Measurements from ENCODE around the gene SLIT3. TPM values are rescaled to one million over a fixed set of nuclear protein-coding genes. Genes with fewer than 3 reads are reported as not detected.

The SLIT3 gene
- total RNA-seq, 2 experiments from 2014 or later = not detected

GRCh38 chr5:169272731-169273427, 28.1 kb downstream of the SLIT3 start:
- H3K27ac Mint-ChIP-seq = no peak overlapping the region
- H3K36me3 Mint-ChIP-seq (ENCODE audit: low read depth) = no peaks in the 10 kb centered on the region
- H3K27me3 Mint-ChIP-seq = no peaks in the 10 kb centered on the region
- H3K4me3 Mint-ChIP-seq = no peak overlapping the region
- H3K4me1 Mint-ChIP-seq = no peaks in the 10 kb centered on the region
- no peaks in the 10 kb centered on the region for H3K9me3 Mint-ChIP-seq
- CTCF ChIA-PET = no interaction called here
- POLR2A ChIA-PET = no interaction called here
- DNase-seq = no peak

DNA sequence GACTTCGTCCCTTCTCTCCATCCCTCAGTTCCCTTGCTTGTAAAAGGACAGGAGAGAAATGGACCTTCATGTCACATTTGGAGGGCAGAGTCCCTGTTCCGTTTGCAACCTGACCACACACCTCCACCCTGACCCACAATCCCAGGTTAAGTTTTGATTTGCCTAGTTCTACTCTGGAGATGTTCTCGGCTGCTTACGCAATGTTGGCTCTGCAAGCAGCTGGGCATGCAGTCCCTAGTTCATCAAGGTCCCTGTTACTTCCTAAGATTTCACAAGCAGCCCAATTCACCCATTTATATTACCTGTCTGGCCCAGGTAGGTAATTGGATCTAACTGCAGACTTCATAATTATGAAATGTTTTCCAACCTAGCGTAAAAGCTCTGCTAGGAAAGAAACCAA, 28.8 kb downstream of the SLIT3 start:
- ChIA-PET POLR2A (no interaction called here), CTCF (no interaction called here)
- Mint-ChIP-seq H3K4me3 (no peak overlapping the region), H3K4me1 (no peaks in the 10 kb centered on the region), H3K36me3 (ENCODE audit: low read depth) (no peaks in the 10 kb centered on the region), H3K27ac (no peak overlapping the region), H3K27me3 (no peaks in the 10 kb centered on the region), H3K9me3 (no peaks in the 10 kb centered on the region)
- no peak for DNase-seq

DNA sequence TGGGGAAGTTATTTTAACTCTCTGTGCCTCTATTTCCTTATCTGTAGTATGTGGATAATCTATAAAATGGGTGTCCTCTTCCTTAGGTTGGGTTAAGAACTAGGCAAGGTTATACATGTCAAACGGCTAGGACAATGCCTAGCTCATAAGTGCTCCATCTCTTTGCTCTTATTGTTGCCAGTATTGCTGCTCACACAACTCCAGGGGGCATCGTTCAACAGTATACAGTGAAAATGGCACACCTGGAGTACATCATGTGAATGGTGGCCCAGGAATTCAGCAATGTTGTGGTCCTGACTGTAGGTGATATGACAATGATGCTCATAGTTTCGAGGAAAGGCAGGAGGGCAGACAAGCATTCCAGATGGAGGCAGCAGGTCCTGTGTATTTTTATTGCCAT, 30.1 kb downstream of the SLIT3 start:
- no peaks in the 10 kb centered on the region for H3K27me3 Mint-ChIP-seq
- ChIA-PET POLR2A (no interaction called here), CTCF (no interaction called here)
- no peak for DNase-seq
- H3K36me3 Mint-ChIP-seq (ENCODE audit: low read depth) = no peaks in the 10 kb centered on the region
- H3K9me3 Mint-ChIP-seq = no peaks in the 10 kb centered on the region
- H3K4me1 Mint-ChIP-seq = no peaks in the 10 kb centered on the region
- H3K4me3 Mint-ChIP-seq = no peak overlapping the region
- no peak overlapping the region for H3K27ac Mint-ChIP-seq

DNA sequence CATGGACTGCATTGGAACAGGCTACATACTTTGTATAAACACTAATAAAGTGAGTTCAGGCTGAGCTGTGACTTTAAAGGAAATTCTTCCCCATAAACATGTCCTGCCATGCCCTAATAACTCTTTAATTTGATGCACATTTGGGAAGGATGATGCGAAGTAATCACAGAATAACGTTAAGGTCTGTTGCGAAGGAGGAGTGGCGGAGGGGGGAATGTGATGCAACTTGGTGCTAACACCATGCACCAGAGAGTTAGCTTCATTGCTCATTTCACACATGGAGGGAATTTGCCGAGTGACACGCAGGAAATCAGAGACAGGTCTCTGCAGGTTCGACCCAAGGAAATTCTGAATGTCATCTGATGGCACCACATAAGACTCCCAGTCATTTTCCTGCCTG, 32.9 kb downstream of the SLIT3 start:
- Mint-ChIP-seq H3K9me3 (no peaks in the 10 kb centered on the region), H3K27me3 (no peaks in the 10 kb centered on the region), H3K36me3 (ENCODE audit: low read depth) (no peaks in the 10 kb centered on the region), H3K27ac (no peak overlapping the region), H3K4me3 (no peak overlapping the region), H3K4me1 (no peaks in the 10 kb centered on the region)
- CTCF ChIA-PET = no interaction called here
- DNase-seq = no peak
- POLR2A ChIA-PET = no interaction called here

DNA sequence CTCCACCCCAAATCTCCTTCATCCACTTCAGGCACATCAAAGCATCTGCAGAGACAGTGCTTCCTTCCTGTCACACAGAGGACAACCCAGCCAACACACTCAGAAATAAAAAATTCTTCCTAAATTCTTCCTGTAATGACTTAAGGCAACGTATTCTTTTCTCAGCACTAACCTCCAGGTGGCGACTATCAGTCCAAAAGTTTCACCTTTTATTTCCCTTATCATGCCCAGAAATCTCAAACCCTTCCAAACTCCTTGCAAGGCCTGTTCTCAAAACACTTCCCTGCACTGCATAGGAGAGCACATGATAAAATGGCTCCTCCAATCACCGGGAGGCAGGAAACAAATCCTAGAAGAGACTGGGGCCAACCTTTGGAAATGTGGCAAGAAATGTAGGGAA, 35.1 kb downstream of the SLIT3 start:
- ChIA-PET CTCF (interaction anchor here (1.0 kb wide), 1 partner anchor 317 kb away, joined by 3 read pairs; the partner anchor contains the start of gene SPDL1), POLR2A (interaction anchor here (0.9 kb wide), 1 partner anchor 15 kb away, joined by 3 read pairs; no protein-coding TSS in a partner anchor)
- Mint-ChIP-seq H3K9me3 (no peaks in the 10 kb centered on the region), H3K36me3 (ENCODE audit: low read depth) (no peaks in the 10 kb centered on the region), H3K4me3 (no peak overlapping the region), H3K4me1 (no peaks in the 10 kb centered on the region), H3K27me3 (no peaks in the 10 kb centered on the region), H3K27ac (no peak overlapping the region)
- DNase-seq = no peak

GRCh38 chr5:169263591-169263990, 37.3 kb downstream of the SLIT3 start:
- POLR2A ChIA-PET = no interaction called here
- Mint-ChIP-seq H3K4me3 (no peak overlapping the region), H3K27me3 (no peaks in the 10 kb centered on the region), H3K36me3 (ENCODE audit: low read depth) (no peaks in the 10 kb centered on the region), H3K27ac (no peak overlapping the region), H3K4me1 (no peaks in the 10 kb centered on the region), H3K9me3 (no peaks in the 10 kb centered on the region)
- no peak for DNase-seq
- CTCF ChIA-PET = no interaction called here

- no peaks in the 10 kb centered on the region for H3K27me3 Mint-ChIP-seq
- no peak overlapping the region for H3K27ac Mint-ChIP-seq
- DNase-seq = no peak
- CTCF ChIA-PET = no interaction called here
- POLR2A ChIA-PET = no interaction called here
- H3K9me3 Mint-ChIP-seq = no peaks in the 10 kb centered on the region
- no peak overlapping the region for H3K4me3 Mint-ChIP-seq
- H3K4me1 Mint-ChIP-seq = no peaks in the 10 kb centered on the region
- no peaks in the 10 kb centered on the region for H3K36me3 Mint-ChIP-seq (ENCODE audit: low read depth)
Observed at GRCh38 chr5:169260896-169261569, 39.9 kb downstream of the SLIT3 start.

DNA sequence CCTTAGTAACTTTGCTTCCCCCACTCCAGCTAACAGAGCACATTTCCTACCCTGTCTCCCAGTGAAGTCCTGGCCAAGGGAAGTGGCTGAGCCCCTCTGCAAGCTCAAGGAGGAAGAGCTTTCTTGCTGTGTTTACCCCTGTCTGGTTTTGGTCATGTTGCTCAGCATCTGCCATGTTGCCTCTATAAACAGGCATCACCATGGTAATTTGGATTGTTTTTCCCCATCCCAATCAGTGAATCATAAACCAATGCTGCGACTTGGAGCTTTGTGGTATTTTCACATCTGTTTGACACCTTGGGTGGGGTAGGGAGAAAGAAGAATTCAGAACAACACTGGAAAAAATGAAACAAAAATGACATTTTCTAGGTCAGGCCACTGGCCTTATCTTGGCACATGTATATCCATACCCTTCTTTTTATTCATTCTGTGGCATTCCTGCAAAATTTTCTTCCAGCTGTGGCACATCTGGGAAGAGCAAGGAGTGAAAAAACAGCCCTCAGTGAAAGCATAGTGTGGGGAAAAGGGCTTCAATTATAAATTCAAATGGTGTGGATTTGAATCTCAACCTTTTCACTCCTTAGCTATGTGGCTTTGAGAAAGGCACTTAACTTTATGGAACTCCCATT, 42.5 kb downstream of the SLIT3 start:
- CTCF ChIA-PET = no interaction called here
- no peaks in the 10 kb centered on the region for H3K36me3 Mint-ChIP-seq (ENCODE audit: low read depth)
- H3K27me3 Mint-ChIP-seq = no peaks in the 10 kb centered on the region
- no peak overlapping the region for H3K27ac Mint-ChIP-seq
- no peak for DNase-seq
- no peak overlapping the region for H3K4me3 Mint-ChIP-seq
- H3K9me3 Mint-ChIP-seq = no peaks in the 10 kb centered on the region
- POLR2A ChIA-PET = no interaction called here
- no peaks in the 10 kb centered on the region for H3K4me1 Mint-ChIP-seq

DNA sequence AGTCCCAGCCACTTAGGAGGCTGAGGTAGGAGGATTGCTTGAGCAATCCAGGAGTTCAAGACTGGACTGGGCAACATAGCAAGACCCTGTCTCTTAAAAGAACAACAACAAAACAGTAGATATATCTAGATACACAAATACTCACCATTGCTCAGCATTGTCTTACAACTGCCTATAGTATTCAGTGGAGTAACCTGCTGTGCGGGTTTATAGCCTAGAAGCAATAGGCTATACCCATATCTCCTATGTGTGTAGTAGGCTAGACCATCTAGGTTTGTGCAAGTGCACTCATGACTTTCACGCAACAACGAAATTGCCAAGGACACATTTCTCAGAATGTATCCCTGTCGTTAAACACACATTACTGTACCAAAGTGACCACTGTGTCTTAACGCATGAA, 44.7 kb downstream of the SLIT3 start:
- Mint-ChIP-seq H3K36me3 (ENCODE audit: low read depth) (no peaks in the 10 kb centered on the region), H3K9me3 (no peaks in the 10 kb centered on the region), H3K27me3 (no peaks in the 10 kb centered on the region), H3K27ac (no peak overlapping the region), H3K4me1 (no peaks in the 10 kb centered on the region), H3K4me3 (no peak overlapping the region)
- POLR2A ChIA-PET = no interaction called here
- no peak for DNase-seq
- CTCF ChIA-PET = no interaction called here

GRCh38 chr5:169253071-169253470, 47.9 kb downstream of the SLIT3 start:
- Mint-ChIP-seq H3K4me1 (no peaks in the 10 kb centered on the region), H3K9me3 (no peaks in the 10 kb centered on the region), H3K4me3 (no peak overlapping the region), H3K27ac (no peak overlapping the region), H3K36me3 (ENCODE audit: low read depth) (no peaks in the 10 kb centered on the region), H3K27me3 (no peaks in the 10 kb centered on the region)
- DNase-seq = no peak
- ChIA-PET POLR2A (no interaction called here), CTCF (no interaction called here)

- H3K27me3 Mint-ChIP-seq = no peaks in the 10 kb centered on the region
- H3K36me3 Mint-ChIP-seq (ENCODE audit: low read depth) = no peaks in the 10 kb centered on the region
- H3K4me3 Mint-ChIP-seq = no peak overlapping the region
- ChIA-PET POLR2A (interaction anchor here (1.1 kb wide), 1 partner anchor 14 kb away, joined by 3 read pairs; no protein-coding TSS in a partner anchor), CTCF (no interaction called here)
- H3K27ac Mint-ChIP-seq = no peak overlapping the region
- no peak for DNase-seq
- no peaks in the 10 kb centered on the region for H3K9me3 Mint-ChIP-seq
- no peaks in the 10 kb centered on the region for H3K4me1 Mint-ChIP-seq
Observed at GRCh38 chr5:169251333-169252084, 49.4 kb downstream of the SLIT3 start.

- DNase-seq = no peak
- Mint-ChIP-seq H3K36me3 (ENCODE audit: low read depth) (no peaks in the 10 kb centered on the region), H3K4me3 (no peak overlapping the region), H3K4me1 (no peaks in the 10 kb centered on the region), H3K27me3 (no peaks in the 10 kb centered on the region), H3K9me3 (no peaks in the 10 kb centered on the region), H3K27ac (no peak overlapping the region)
- ChIA-PET CTCF (no interaction called here), POLR2A (interaction anchor here (1.1 kb wide), 1 partner anchor 15 kb away, joined by 3 read pairs; no protein-coding TSS in a partner anchor)
Observed at GRCh38 chr5:169250887-169251286, 50.1 kb downstream of the SLIT3 start.

DNA sequence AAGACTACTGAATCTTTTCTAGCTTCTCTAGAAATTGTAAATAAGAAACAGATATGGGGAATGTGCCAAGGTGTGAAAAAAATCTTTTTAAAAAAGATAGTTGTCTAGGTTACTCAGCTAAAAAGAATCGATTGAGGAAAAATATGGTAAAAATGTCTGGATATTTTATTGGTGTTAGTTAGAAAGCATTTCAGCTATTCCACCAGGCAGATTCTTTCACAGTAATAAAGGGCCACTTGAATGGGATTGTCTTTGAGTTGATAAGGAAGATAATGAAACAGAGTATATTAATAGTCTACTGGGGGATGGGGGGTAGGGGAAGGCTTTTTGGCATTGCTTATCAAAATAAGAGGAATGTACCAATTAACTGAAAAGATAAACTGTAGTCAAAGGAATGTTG, 51.9 kb downstream of the SLIT3 start:
- Mint-ChIP-seq H3K27ac (no peak overlapping the region), H3K36me3 (ENCODE audit: low read depth) (no peaks in the 10 kb centered on the region), H3K4me1 (no peaks in the 10 kb centered on the region), H3K9me3 (no peaks in the 10 kb centered on the region), H3K4me3 (no peak overlapping the region), H3K27me3 (no peaks in the 10 kb centered on the region)
- DNase-seq = no peak
- POLR2A ChIA-PET = no interaction called here
- CTCF ChIA-PET = no interaction called here
